HepG2 (cell line): ENCODE measurements around the gene CSTPP1. TPM values are rescaled to one million over a fixed set of nuclear protein-coding genes. Genes with fewer than 3 reads are reported as not detected.

Experiments
- ATAC-seq: fragments of 200-7000 bp; cut with Tn5 transposase; 3 replicates; pipeline ENCODE4 v1.9.1; 2020; ENCODE audit warnings: mild to moderate bottlenecking, moderate library complexity
- BruUV-seq: library from RNA; stranded (reverse); fragments of 400-500 nt; replicated peaks from 2 replicates; lab custom pipeline; 2021; lab: Mats Ljungman, UMichigan
- CTCF ChIA-PET: fragments of 300-600 bp; formaldehyde crosslinking; extraction: SDS; loops from one replicate; lab custom pipeline; 2021; ENCODE audit warnings: low total read pairs, inconsistent platforms, low intra/inter-chr PET ratio; lab: Yijun Ruan, JAX
- POLR2A ChIA-PET: fragments of 350-600 bp; sonication (Branson Sonifier 250); formaldehyde crosslinking; loops from one replicate; lab custom pipeline; 2020; ENCODE audit warnings: antibody characterized with exemption, inconsistent platforms; lab: Yijun Ruan, JAX
- DNase-seq: peaks from one replicate; pipeline ENCODE4 v3.0.0-alpha.2; 2015; ENCODE audit warnings: low spot score
- FAIRE-seq: peaks from 3 replicates; lab custom pipeline; 2011; peaks lifted over from hg19 to GRCh38; lab: Jason Lieb, UNC
- H2AFZ ChIP-seq: one replicate; pipeline ENCODE4 v1.6.1; 2011; ENCODE audit warnings: low read length, inconsistent platforms
- H3K27ac ChIP-seq: fragments of 300-600 bp; 3 replicates; pipeline ENCODE4 v1.8.0; 2011; ENCODE audit warnings: mixed run types, mild to moderate bottlenecking, mixed read lengths, low read length, inconsistent platforms; ENCODE audit not compliant: insufficient read depth; ENCODE audit errors: extremely low read length
- H3K27me3 ChIP-seq, 2 experiments: fragments of 200-600 bp in 1 of 2; 2 replicates in 1 of 2; 3 replicates in 1 of 2; pipeline versions ENCODE4 v1.6.0 to v1.8.0; 2011; ENCODE audit warnings: low read length in 2 of 2, mild to moderate bottlenecking in 2 of 2, moderate library complexity in 2 of 2, inconsistent platforms in 1 of 2; ENCODE audit not compliant: insufficient read depth in 2 of 2, control insufficient read depth in 1 of 2
- H3K36me3 ChIP-seq, 2 experiments: fragments of 200-600 bp in 1 of 2; replicated peaks in 1 of 2; 2 replicates in 1 of 2; 3 replicates in 1 of 2; pipeline versions ENCODE4 v1.5.1 to v1.8.0; 2011; ENCODE audit warnings: low read length in 2 of 2, inconsistent platforms in 1 of 2; ENCODE audit not compliant: insufficient read depth in 2 of 2, control insufficient read depth in 1 of 2
- H3K4me1 ChIP-seq: 2 replicates; pipeline ENCODE4 v1.5.1; 2012; ENCODE audit warnings: low read length, inconsistent platforms; ENCODE audit not compliant: insufficient read depth
- H3K4me2 ChIP-seq: 2 replicates; pipeline ENCODE4 v1.6.0; 2011; ENCODE audit warnings: low read depth, low read length, inconsistent platforms
- H3K4me3 ChIP-seq, 3 experiments: fragments of 200-600 bp in 1 of 3; sonication (generic), shearing (Covaris generic) in 1 of 3; replicated peaks in 1 of 3; 2 replicates each; pipeline ENCODE4 v1.5.1; 2011 to 2016; ENCODE audit warnings: low read length in 3 of 3, inconsistent platforms in 2 of 3, low read depth in 2 of 3, mild to moderate bottlenecking in 2 of 3, control low read depth in 1 of 3, mixed read lengths in 1 of 3; ENCODE audit not compliant: insufficient read depth in 1 of 3
- H3K79me2 ChIP-seq: one replicate; pipeline ENCODE4 v1.6.1; 2011; ENCODE audit warnings: low read length, inconsistent platforms; ENCODE audit not compliant: insufficient read depth
- H3K9ac ChIP-seq: 2 replicates; pipeline ENCODE4 v1.6.0; 2011; ENCODE audit warnings: mild to moderate bottlenecking, low read depth, low read length, inconsistent platforms; ENCODE audit not compliant: insufficient read depth
- H3K9me3 ChIP-seq: 2 replicates; pipeline ENCODE4 v1.5.1; 2012; ENCODE audit warnings: mild to moderate bottlenecking, low read length
- H4K20me1 ChIP-seq: 2 replicates; pipeline ENCODE4 v1.6.0; 2011; ENCODE audit warnings: inconsistent platforms, mild to moderate bottlenecking, low read length, moderate library complexity; ENCODE audit not compliant: insufficient read depth
- FOXA1 ChIP-seq, 2 experiments: fragments of 450-650 bp in 1 of 2; sonication (generic) in 1 of 2; formaldehyde crosslinking in 1 of 2; IDR thresholded peaks; 2 replicates each; pipeline versions ENCODE4 v1.4.0 to v1.6.1; 2016 to 2020; ENCODE audit warnings: missing genetic modification reagents in 1 of 2
- GATAD1 ChIP-seq: IDR thresholded peaks from 2 replicates; pipeline ENCODE4 v1.6.1; 2016; ENCODE audit warnings: missing genetic modification reagents, missing compliant biosample characterization
- KAT8 ChIP-seq: IDR thresholded peaks from 2 replicates; pipeline ENCODE4 v1.6.1; 2016; ENCODE audit warnings: missing genetic modification reagents, missing compliant biosample characterization
- PCBP2 ChIP-seq: fragments of 200-400 bp; formaldehyde crosslinking; optimal IDR thresholded peaks from 2 replicates; pipeline ENCODE3; 2018; ENCODE audit warnings: low read length, low read depth; ENCODE audit not compliant: poor library complexity, severe bottlenecking
- STAT5B ChIP-seq: sonication (generic); formaldehyde crosslinking; IDR thresholded peaks from 2 replicates; pipeline ENCODE4 v1.4.0; 2020; ENCODE audit warnings: missing genetic modification reagents
- ZBTB21 ChIP-seq: sonication (generic); formaldehyde crosslinking; IDR thresholded peaks from 2 replicates; pipeline ENCODE4 v1.4.0; 2020; ENCODE audit warnings: missing genetic modification reagents
- ZBTB8A ChIP-seq: sonication (generic); formaldehyde crosslinking; IDR thresholded peaks from 2 replicates; pipeline ENCODE4 v1.4.0; 2020; ENCODE audit warnings: mild to moderate bottlenecking, low read depth, missing genetic modification reagents, borderline replicate concordance
- ZNF225 ChIP-seq: sonication (generic); formaldehyde crosslinking; IDR thresholded peaks from 2 replicates; pipeline ENCODE4 v1.4.0; 2020; ENCODE audit warnings: mild to moderate bottlenecking, missing genetic modification reagents
- ZNF24 ChIP-seq: fragments of 450-650 bp; IDR thresholded peaks from 2 replicates; pipeline ENCODE4 v1.6.1; 2017; ENCODE audit warnings: antibody characterized with exemption, mild to moderate bottlenecking
- ZNF329 ChIP-seq: sonication (generic); formaldehyde crosslinking; IDR thresholded peaks from 2 replicates; pipeline ENCODE4 v1.9.0; 2021; ENCODE audit warnings: low read depth, mild to moderate bottlenecking, missing genetic modification reagents
- ZNF652 ChIP-seq: IDR thresholded peaks from 2 replicates; pipeline ENCODE4 v1.6.1; 2016; ENCODE audit warnings: low read depth, borderline replicate concordance
- ZNF879 ChIP-seq: sonication (generic); formaldehyde crosslinking; IDR thresholded peaks from 2 replicates; pipeline ENCODE4 v1.8.1; 2023; ENCODE audit warnings: missing genetic modification reagents
- ZNF891 ChIP-seq: sonication (generic); formaldehyde crosslinking; IDR thresholded peaks from 2 replicates; pipeline ENCODE4 v1.5.0; 2020; ENCODE audit warnings: mild to moderate bottlenecking, missing genetic modification reagents
- WGBS: methylation state at CpG from one replicate; pipeline ENCODE4 v1.1.6; 2017; ENCODE audit warnings: low lambda C conversion rate; 5-methylcytosine and 5-hydroxymethylcytosine counted together
- in situ Hi-C: cut with HindIII; loops from 2 replicates; pipeline ENCODE4 v1.10.0; 2017; ENCODE audit warnings: low pct_unique_long_range_greater_than_20kb; ENCODE audit not compliant: extremely low pct_ligation_motif_present
- intact Hi-C: fragments of 100-400 bp; cut with micrococcal nuclease; formaldehyde crosslinking; loops from one replicate; pipeline ENCODE4 v1.10.0; 2022; ENCODE audit not compliant: unreplicated experiment
- polyA plus RNA-seq, 8 experiments: library from polyadenylated mRNA; depleted of rRNA in 3 of 8; stranded (reverse) in 7 of 8; unstranded in 1 of 8; fragments of >200 nt; fragmentation: Illumina TruSeq in 4 of 8; extraction: Trizol in 4 of 8; gene quantifications; 2 replicates each; pipeline versions ENCODE4 v1.2.1 to v1.2.3, GENCODE V29; 2011 to 2016; ENCODE audit warnings: low read depth in 4 of 8, missing spikeins in 1 of 8, mixed read lengths in 1 of 8; ENCODE audit not compliant: insufficient read depth in 1 of 8
- total RNA-seq, 5 experiments: library from RNA; depleted of rRNA; stranded (reverse); fragments of >200 nt; fragmentation: Illumina TruSeq; extraction: Trizol; gene quantifications; 2 replicates each; pipeline ENCODE4 v1.2.3, GENCODE V29; 2016; ENCODE audit warnings: low read depth in 1 of 5
- TF ChIP-seq, protein P1 (sequence below): sonication (generic); formaldehyde crosslinking; IDR thresholded peaks from 2 replicates; pipeline ENCODE4 v1.5.0; 2020; ENCODE audit warnings: missing genetic modification reagents
- TF ChIP-seq, protein P2 (sequence below): sonication (generic); formaldehyde crosslinking; IDR thresholded peaks from 2 replicates; pipeline ENCODE4 v1.5.0; 2020; ENCODE audit warnings: mild to moderate bottlenecking, missing genetic modification reagents
- TF ChIP-seq, protein P3 (sequence below): sonication (generic); formaldehyde crosslinking; IDR thresholded peaks from 2 replicates; pipeline ENCODE4 v1.8.1; 2023; ENCODE audit warnings: mild to moderate bottlenecking, missing genetic modification reagents, borderline replicate concordance
- TF ChIP-seq, protein P4 (sequence below): sonication (generic); formaldehyde crosslinking; IDR thresholded peaks from 2 replicates; pipeline ENCODE4 v1.5.1; 2020; ENCODE audit warnings: mild to moderate bottlenecking, missing genetic modification reagents, moderate library complexity

The CSTPP1 gene
- total and polyA plus RNA-seq, 2 of the 13 experiments (the other 11 are each of a cell fraction or from before 2014, with no cell fraction given): 12.3 to 14.6 TPM

DNA sequence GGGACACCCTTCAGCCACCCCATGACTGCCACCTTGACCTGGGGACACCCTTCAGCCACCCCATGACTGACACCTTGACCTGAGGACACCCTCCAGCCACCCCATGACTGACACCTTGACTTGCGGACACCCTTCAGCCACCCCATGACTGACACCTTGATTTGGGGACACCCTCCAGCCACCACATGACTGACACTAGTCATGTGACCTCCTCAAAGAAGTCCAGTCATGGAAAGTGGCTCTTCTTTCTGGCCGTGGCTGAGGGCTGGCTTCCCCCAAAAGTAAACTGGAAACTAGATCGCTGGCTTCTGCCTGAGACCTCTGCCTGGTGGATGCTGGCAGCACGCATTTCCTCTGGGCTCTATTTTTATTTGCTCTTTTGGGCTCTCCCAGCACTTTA is 211.7 kb downstream of the CSTPP1 start:
- no peak for ATAC-seq
- H3K4me3 ChIP-seq: no peak overlapping the region
- no TSS peak for BruUV-seq
- no peak overlapping the region for H3K4me2 ChIP-seq
- in situ Hi-C loops: no loop called here
- no peaks in the 10 kb centered on the region for H3K9me3 ChIP-seq
- no peaks in the 10 kb centered on the region for H4K20me1 ChIP-seq
- no peak overlapping the region for H2AFZ ChIP-seq
- 91% methylated on average over 3 of the region's 4 CpGs for WGBS
- H3K79me2 ChIP-seq: no peaks in the 10 kb centered on the region
- ChIA-PET POLR2A (no interaction called here), CTCF (no interaction called here)
- H3K27me3 ChIP-seq: no peaks in the 10 kb centered on the region
- H3K4me1 ChIP-seq: no peaks in the 10 kb centered on the region
- TF ChIP-seq ZNF891 (CRISPR knock-in tag) (no peak), ZBTB21 (CRISPR knock-in tag) (no peak), ZNF329 (no peak), FOXA1 (IDR thresholded peaks at IDR 0.05) (no peak), FOXA1 (CRISPR knock-in tag; IDR thresholded peaks at IDR 0.05) (no peak), ZBTB8A (no peak), ZNF879 (CRISPR knock-in tag) (no peak), PCBP2 (no peak), ZNF24 (no peak), STAT5B (CRISPR knock-in tag) (no peak), ZNF652 (CRISPR knock-in tag) (no peak), KAT8 (CRISPR knock-in tag) (no peak), ZNF225 (CRISPR knock-in tag) (no peak), GATAD1 (CRISPR knock-in tag) (no peak)
- TF ChIP-seq, protein P1, sequence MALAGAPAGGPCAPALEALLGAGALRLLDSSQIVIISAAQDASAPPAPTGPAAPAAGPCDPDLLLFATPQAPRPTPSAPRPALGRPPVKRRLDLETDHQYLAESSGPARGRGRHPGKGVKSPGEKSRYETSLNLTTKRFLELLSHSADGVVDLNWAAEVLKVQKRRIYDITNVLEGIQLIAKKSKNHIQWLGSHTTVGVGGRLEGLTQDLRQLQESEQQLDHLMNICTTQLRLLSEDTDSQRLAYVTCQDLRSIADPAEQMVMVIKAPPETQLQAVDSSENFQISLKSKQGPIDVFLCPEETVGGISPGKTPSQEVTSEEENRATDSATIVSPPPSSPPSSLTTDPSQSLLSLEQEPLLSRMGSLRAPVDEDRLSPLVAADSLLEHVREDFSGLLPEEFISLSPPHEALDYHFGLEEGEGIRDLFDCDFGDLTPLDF (CRISPR knock-in tag): no peak
- TF ChIP-seq, protein P2, sequence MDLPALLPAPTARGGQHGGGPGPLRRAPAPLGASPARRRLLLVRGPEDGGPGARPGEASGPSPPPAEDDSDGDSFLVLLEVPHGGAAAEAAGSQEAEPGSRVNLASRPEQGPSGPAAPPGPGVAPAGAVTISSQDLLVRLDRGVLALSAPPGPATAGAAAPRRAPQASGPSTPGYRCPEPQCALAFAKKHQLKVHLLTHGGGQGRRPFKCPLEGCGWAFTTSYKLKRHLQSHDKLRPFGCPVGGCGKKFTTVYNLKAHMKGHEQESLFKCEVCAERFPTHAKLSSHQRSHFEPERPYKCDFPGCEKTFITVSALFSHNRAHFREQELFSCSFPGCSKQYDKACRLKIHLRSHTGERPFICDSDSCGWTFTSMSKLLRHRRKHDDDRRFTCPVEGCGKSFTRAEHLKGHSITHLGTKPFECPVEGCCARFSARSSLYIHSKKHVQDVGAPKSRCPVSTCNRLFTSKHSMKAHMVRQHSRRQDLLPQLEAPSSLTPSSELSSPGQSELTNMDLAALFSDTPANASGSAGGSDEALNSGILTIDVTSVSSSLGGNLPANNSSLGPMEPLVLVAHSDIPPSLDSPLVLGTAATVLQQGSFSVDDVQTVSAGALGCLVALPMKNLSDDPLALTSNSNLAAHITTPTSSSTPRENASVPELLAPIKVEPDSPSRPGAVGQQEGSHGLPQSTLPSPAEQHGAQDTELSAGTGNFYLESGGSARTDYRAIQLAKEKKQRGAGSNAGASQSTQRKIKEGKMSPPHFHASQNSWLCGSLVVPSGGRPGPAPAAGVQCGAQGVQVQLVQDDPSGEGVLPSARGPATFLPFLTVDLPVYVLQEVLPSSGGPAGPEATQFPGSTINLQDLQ (CRISPR knock-in tag): no peak
- TF ChIP-seq, protein P3, sequence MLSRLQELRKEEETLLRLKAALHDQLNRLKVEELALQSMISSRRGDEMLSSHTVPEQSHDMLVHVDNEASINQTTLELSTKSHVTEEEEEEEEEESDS (CRISPR knock-in tag): no peak
- TF ChIP-seq, protein P4, sequence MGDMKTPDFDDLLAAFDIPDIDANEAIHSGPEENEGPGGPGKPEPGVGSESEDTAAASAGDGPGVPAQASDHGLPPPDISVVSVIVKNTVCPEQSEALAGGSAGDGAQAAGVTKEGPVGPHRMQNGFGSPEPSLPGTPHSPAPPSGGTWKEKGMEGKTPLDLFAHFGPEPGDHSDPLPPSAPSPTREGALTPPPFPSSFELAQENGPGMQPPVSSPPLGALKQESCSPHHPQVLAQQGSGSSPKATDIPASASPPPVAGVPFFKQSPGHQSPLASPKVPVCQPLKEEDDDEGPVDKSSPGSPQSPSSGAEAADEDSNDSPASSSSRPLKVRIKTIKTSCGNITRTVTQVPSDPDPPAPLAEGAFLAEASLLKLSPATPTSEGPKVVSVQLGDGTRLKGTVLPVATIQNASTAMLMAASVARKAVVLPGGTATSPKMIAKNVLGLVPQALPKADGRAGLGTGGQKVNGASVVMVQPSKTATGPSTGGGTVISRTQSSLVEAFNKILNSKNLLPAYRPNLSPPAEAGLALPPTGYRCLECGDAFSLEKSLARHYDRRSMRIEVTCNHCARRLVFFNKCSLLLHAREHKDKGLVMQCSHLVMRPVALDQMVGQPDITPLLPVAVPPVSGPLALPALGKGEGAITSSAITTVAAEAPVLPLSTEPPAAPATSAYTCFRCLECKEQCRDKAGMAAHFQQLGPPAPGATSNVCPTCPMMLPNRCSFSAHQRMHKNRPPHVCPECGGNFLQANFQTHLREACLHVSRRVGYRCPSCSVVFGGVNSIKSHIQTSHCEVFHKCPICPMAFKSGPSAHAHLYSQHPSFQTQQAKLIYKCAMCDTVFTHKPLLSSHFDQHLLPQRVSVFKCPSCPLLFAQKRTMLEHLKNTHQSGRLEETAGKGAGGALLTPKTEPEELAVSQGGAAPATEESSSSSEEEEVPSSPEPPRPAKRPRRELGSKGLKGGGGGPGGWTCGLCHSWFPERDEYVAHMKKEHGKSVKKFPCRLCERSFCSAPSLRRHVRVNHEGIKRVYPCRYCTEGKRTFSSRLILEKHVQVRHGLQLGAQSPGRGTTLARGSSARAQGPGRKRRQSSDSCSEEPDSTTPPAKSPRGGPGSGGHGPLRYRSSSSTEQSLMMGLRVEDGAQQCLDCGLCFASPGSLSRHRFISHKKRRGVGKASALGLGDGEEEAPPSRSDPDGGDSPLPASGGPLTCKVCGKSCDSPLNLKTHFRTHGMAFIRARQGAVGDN (CRISPR knock-in tag): no peak
- no peak overlapping the region for H3K27ac ChIP-seq
- no peak for DNase-seq
- peaks cover 0 to 3% of the 10 kb centered on the region in 2 experiments; a peak in 2 of 5 replicates for H3K36me3 ChIP-seq
- FAIRE-seq: no peak
- H3K9ac ChIP-seq: no peak overlapping the region
- intact Hi-C loops: no loop called here
